22Rv1 (cell line): ENCODE results near the gene KNDC1.

ENCODE experiments used
- H3K27ac ChIP-seq: fragments of 450-650 bp; 2 replicates; pipeline ENCODE4 v1.5.1; 2017
- ZFX ChIP-seq: fragments of 450-650 bp; IDR thresholded peaks from 2 replicates; pipeline ENCODE4 v1.6.1; 2017; ENCODE audit warnings: antibody characterized with exemption, borderline replicate concordance
- TF ChIP-seq, protein P1 (sequence below): fragments of 450-650 bp; IDR thresholded peaks from 2 replicates; pipeline ENCODE4 v1.5.1; 2017; ENCODE audit warnings: mild to moderate bottlenecking

The KNDC1 gene

DNA sequence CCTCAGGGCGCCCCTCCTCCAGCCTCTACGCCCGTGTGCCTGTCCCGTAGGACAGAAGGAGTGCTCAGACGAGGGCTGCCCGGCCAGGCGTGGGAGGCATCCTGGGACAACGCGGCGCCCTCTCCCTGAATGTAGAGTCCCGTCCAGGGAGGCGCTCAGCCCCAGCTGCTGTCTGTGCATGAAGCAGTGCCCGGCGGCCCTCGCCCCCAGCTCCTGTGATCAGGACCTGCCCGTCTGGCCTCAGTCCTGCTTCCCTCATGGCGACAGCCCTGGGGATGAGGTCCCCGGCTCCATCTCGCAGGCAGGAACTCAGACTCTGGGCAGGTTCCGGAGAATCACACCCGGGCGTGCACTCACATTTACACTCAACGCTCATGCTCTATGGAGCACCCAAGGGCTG is 45.1 kb downstream of the KNDC1 start:
- H3K27ac ChIP-seq = no peak overlapping the region
- TF ChIP-seq, protein P1, sequence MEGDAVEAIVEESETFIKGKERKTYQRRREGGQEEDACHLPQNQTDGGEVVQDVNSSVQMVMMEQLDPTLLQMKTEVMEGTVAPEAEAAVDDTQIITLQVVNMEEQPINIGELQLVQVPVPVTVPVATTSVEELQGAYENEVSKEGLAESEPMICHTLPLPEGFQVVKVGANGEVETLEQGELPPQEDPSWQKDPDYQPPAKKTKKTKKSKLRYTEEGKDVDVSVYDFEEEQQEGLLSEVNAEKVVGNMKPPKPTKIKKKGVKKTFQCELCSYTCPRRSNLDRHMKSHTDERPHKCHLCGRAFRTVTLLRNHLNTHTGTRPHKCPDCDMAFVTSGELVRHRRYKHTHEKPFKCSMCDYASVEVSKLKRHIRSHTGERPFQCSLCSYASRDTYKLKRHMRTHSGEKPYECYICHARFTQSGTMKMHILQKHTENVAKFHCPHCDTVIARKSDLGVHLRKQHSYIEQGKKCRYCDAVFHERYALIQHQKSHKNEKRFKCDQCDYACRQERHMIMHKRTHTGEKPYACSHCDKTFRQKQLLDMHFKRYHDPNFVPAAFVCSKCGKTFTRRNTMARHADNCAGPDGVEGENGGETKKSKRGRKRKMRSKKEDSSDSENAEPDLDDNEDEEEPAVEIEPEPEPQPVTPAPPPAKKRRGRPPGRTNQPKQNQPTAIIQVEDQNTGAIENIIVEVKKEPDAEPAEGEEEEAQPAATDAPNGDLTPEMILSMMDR = no peak
- no peak for TF ChIP-seq ZFX

DNA sequence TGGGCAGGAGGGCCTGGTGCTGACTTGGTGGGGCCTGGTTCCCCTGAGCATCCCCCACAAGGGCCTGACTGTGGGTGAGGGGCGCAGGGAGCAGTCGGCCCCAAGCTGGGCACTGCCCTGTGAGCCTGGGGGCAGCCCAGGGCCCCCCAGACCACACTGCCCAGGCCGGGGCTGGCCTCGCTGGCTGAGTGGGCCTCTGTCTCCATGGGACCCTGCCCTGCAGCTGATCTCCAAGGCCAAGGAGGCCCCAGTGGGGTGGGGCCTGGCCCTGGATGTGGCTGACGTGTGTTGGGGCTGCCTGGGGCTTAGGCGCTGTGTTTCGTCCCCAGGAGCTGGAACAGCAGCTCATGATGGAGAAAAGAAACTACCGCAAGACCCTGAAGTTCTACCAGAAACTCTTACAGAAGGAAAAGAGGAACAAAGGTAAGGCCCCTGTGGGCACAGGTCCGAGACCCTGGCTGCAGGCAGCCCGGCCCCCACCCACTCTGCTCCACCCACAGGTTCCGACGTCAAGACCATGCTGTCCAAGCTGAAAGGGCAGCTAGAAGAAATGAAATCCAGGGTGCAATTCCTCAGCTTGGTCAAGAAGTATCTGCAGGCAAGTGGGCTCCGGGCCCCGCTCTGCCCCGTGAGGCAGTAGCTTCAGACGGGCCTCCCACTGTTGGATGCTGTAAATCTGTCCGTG is 46.5 kb downstream of the KNDC1 start:
- TF ChIP-seq, protein P1 = no peak
- no peak for TF ChIP-seq ZFX
- H3K27ac ChIP-seq = no peak overlapping the region

DNA sequence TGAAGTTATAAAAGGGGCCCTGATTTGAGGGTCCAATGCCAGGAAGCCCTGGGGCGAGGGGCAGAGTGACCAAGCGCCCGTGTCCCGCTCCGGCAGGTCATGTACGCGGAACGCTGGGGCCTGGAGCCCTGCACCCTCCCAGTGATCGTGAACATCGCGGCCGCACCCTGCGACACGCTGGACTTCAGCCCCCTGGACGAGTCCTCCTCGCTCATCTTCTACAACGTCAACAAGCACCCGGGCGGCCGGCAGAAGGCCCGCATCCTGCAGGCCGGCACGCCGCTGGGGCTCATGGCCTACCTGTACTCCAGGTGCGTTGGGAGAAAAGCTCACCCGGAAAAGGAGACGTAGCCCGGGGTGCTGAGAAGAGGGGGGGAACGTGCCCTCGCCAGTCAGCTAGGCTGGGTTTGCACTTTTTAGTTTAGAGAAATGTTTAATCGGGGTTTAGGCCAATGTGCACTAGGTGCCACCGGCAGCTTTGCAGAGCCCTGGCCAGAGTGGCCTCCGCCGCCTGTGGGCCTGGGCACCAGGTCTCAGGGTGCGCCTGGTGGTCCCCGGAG is 47.1 kb downstream of the KNDC1 start:
- H3K27ac ChIP-seq = no peak overlapping the region
- TF ChIP-seq ZFX = no peak
- TF ChIP-seq, protein P1 = no peak

DNA sequence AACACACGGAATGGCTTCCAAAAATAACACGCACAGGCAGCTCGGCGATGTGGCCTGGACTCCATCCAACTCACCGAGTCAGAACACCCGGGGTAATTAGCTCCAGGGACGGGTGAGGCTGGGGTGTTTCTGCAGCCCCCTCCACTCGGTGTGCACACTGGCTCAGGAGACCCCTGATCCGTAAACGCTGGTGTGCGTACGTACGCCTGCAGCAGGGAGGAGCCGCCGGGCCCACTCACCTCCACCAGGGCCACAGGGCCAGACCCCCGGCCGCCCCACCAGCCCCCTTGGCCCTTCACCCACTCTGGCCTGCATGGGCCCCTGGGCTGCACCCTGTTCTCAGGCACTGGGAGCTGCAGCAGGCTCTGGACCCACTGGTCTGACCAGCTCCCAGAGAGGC is 47.6 kb downstream of the KNDC1 start:
- no peak overlapping the region for H3K27ac ChIP-seq
- TF ChIP-seq, protein P1 = no peak
- no peak for TF ChIP-seq ZFX

DNA sequence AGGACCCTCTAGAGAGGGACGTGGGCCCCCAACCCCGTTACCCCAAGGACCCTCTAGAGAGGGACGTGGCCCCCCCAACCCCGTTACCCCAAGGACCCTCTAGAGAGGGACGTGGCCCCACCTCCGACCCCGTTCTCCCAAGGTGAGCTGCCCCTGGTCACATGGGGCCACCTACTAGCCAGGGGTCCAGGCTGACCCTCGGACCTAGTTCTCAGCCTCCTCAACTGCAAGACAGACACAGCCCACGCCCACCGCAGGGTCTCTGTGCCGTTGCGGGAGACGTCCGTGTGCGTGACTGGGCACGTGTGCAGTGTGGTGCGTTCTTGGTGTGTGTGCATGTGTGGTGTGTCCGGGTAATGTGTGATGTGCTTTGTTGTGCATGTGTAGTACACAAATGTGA is 48.4 kb downstream of the KNDC1 start:
- no peak overlapping the region for H3K27ac ChIP-seq
- TF ChIP-seq, protein P1 = no peak
- TF ChIP-seq ZFX = no peak

DNA sequence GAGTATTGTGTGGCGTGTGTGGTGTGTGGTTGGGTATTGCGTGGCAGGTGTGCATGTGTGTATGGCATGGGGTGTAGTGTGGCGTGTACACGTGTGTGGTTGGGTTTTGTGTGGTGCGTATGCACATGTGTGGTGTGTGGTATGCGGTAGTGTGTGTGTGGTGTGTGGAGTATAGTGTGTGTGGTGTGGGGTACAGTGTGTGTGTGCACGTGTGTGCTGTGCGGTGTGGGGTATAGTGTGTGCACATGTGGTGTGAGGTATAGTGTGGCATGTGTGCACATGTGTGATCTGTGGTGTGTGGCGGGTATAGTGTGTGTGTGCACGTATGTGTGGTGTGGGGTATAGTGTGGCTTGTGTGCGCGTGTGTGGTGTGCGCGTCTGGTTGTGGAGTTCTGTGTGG is 49.1 kb downstream of the KNDC1 start:
- TF ChIP-seq ZFX = no peak
- TF ChIP-seq, protein P1 = no peak
- no peak overlapping the region for H3K27ac ChIP-seq

DNA sequence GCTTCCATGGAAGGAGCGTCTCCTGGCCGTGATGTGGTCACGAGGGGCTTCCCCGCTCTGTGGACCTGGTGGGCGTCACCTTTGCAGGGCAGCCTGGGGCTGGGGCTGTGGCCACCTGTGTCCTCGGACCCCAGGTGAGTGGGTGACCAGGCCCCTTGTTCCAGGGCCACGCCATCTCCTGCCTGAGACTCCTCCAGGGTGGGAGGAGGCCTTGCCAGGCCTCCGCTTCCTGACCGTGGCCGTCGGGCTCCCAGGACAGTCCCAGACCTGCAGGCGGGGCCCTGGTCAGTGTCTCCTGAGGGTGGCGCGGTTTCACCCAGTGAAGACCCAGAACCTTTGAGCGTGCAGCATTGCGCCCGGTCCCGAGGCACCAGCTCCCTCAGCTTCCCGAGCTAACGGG is 49.6 kb downstream of the KNDC1 start:
- H3K27ac ChIP-seq = no peak overlapping the region
- no peak for TF ChIP-seq ZFX
